Daoy (cell line): ENCODE data around the gene FAM163A. TPM values are rescaled to one million over a fixed set of nuclear protein-coding genes. Genes with fewer than 3 reads are reported as not detected.
"Not testable (repeated sequence)": the region's sequence is repeated elsewhere in the genome, so short reads cannot be mapped to it uniquely, and the experiment has no call there.

Source experiments
- DNase-seq: peaks from one replicate; pipeline ENCODE4 v3.0.0-alpha.2; 2015; ENCODE audit warnings: low read depth
- total RNA-seq: library from RNA; depleted of rRNA; stranded (reverse); fragments of >200 nt; shearing (Covaris generic); gene quantifications from 2 replicates; pipeline ENCODE4 v1.2.3, GENCODE V29; 2014

The FAM163A gene
- total RNA-seq, 1 experiment from 2014 or later = not detected

- DNase-seq = no peak
Measured at GRCh38 chr1:179815641-179816040, 72.5 kb downstream of the FAM163A start.

- peak; percentile 53 for DNase-seq
Measured at GRCh38 chr1:179816196-179816960, 73.3 kb downstream of the FAM163A start.

DNA sequence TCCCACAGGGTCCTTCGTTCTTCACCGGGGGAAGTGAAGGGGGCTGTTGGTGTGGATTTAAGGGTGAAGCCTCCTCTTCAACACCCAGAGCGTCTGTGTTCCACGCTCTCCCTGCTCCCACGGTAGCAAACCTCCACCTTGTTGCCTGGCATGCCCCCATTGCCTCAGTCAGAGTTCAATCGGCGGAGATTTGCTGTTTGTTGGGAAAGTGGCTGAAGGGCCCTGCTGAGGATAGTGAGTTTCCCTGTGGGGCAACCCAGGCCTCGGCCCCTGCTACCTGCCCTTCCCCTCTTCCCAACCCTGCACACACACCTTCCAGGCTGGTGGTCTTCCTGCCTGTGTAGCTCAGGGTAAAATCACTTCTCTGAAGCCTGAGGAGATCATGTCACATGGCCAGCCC is 74.0 kb downstream of the FAM163A start:
- DNase-seq = no peak

- DNase-seq = no peak
Measured at GRCh38 chr1:179817789-179818188, 74.7 kb downstream of the FAM163A start.

- no peak for DNase-seq
Measured at GRCh38 chr1:179818260-179818659, 75.2 kb downstream of the FAM163A start.

- no peak for DNase-seq
Measured at GRCh38 chr1:179818743-179819173, 75.7 kb downstream of the FAM163A start.

GRCh38 chr1:179820226-179820970 is 77.3 kb downstream of the FAM163A start:
- DNase-seq = no peak

GRCh38 chr1:179821524-179821923 is 78.4 kb downstream of the FAM163A start:
- no peak for DNase-seq

DNA sequence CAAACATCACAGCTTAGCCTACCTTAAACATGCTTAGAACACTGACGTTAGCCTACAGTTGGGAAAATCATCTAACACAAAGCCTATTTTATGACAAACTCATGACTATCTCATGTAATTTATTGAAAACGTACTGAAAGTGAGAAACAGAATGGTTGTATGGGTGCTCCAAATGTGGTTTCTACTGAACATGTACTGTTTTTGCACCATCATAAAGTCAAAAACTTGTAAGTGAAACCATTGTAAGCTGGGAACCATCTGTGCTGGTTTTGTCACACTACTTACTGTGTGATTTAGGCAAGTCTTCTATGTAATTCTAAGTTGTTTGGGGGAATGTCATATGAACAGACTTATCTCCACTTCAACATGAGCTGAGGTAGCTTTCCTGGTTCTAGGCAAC is 79.0 kb downstream of the FAM163A start:
- no peak for DNase-seq

GRCh38 chr1:179823693-179824092 is 80.6 kb downstream of the FAM163A start:
- no peak for DNase-seq

- DNase-seq = no peak
Measured at GRCh38 chr1:179824265-179824664, 81.2 kb downstream of the FAM163A start.

GRCh38 chr1:179825206-179825605 is 82.1 kb downstream of the FAM163A start:
- no peak for DNase-seq

DNA sequence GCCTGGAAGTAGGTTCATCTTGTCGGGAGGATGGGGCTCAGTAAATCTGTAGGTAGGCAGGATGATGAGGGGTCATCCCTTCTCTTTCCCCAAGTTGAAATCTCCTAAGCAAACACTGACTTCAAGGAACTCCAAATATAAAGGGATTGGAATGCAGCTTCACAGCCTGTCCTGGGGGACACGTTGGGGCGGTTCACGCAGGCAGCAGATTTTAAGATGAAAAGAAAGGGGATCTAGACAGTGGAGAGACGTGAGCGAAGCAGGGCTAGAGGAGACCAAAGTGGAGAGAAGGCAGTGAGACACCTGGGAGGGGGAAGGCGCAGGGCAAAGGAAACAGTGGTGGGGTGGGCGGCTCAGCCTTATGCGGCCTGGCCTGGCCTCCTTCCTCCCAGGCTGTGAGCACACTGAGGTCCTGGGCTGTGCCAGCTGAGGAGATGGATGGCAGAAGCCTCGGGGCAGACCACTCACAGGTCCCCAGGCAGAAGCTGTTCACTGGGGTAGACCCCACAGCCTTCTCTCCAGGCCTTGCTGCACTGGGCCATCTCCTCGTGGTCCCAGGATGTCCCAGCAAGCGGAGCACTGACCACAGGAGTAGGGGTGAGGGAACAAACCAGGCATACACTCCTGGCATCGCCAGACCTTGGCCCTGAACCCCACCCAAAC is 82.8 kb downstream of the FAM163A start:
- DNase-seq = no peak

DNA sequence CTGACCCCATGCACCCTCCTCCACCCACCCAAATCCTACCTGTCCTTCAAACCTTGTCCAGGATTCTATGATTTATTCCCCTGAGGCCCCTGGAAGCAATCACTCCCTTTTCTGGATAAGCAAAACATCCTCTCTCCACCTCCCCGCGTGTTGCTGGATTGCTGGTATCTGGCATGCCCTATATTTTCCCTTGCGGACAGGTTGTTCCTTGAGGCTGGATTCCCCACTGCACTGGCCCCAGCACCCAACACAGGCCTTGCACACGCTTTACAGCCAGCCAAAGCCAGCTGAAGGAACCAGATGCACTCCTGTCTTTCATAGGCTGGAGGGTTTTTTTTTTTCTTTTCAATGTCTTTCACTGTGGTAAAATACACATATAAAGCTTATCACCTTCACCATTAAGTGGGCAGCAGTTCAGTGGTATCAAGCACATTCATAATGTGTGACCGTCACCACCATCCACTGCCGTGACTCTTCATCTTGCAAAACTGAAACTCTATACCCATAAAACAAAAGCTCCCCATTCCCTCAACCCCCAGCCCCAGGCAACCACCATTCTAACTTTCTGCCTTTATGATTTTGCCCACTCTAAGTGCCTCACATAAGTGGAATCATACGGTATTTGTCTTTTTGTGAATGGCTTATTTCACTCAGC is 83.7 kb downstream of the FAM163A start:
- DNase-seq = no peak

GRCh38 chr1:179828554-179829110 is 85.5 kb downstream of the FAM163A start:
- no peak for DNase-seq

GRCh38 chr1:179831225-179831624 is 88.1 kb downstream of the FAM163A start:
- no peak for DNase-seq

DNA sequence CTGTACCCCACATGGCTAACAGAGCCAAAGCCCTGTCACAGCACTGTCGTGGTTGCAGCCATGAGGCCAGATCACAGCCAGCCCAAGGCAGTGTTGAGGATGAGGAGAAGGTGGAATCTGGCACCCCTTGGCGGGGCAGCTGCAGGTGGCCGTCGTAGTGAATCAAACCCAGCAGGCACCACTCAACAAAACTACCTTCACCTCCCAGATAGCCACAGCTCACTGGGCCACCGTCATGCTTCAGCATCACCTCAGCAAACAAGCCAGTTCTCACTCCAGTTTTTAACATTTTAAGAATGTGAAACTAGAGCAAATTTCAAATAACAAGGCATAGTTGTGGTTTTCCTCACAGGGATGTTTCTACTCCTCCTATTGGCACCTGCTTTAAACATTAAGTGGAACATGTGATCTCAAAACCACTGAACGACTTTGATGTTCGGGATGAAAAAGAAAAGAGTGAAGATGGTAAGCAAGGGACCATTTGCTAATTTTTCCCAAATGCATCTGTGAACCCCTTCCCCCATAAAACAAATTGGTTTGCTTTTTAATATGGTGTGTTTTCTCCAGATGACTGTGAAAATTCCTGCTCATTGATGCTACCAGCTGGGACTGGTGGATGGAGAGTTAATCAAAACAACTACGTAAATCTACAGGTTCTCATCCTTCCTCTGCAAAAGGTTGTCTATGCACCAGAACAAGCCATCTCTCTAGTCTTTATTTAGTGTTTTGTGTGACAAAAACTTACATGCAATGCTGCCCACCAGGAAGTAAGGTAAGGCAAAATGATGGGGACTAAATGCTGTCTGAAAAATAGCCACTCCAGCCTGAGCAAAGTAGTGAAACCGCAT is 89.0 kb downstream of the FAM163A start:
- DNase-seq = no peak

DNA sequence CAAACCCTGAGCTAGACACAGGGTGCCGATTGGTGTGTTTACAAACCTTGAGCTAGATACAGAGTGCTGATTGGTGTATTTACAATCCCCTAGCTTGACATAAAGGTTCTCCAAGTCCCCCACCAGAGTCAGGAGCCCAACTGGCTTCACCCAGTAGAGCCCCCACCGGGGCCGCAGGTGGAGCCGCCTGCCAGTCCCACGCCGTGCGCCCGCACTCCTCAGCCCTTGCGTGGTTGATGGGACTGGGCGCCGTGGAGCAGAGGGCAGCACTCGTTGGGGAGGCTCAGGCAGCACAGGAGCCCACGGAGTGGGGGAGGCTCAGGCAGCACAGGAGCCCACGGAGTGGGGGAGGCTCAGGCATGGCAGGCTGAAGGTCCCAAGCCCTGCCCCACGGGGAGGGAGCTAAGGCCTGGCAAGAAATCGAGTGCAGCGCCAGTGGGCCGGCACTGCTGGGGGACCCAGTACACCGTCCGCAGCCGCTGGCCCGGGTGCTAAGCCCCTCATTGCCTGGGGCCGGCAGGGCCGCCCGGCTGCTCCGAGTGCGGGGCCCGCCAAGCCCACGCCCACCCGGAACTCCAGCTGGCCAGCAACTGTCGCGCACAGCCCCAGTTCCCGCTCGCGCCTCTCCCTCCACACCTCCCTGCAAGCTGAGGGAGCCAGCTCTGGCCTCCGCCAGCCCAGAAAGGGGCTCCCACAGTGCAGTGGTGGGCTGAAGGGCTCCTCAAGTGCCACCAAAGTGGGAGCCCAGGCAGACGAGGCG is 93.8 kb downstream of the FAM163A start:
- not testable (repeated sequence) for DNase-seq

GRCh38 chr1:179840107-179840506 is 97.0 kb downstream of the FAM163A start:
- DNase-seq = no peak

- DNase-seq = no peak
Measured at GRCh38 chr1:179848233-179848632, 105.1 kb downstream of the FAM163A start.
